ENCODE data around the gene C17orf107.

- TF ChIP-seq CTCF (IDR thresholded peaks at IDR 0.05) (no peak), POLR2A (IDR thresholded peaks at IDR 0.05) (no peak), EP300 (IDR thresholded peaks at IDR 0.05) (no peak)
Observed at GRCh38 chr17:4902540-4902939, 3.2 kb downstream of the C17orf107 start.
